HTR-8/SVneo (cell line): ENCODE results near the gene CDH4.
A peak's percentile ranks its signal among the peaks of the same experiment; 100 is the strongest.

ENCODE experiments used
- DNase-seq: peaks from one replicate; pipeline ENCODE4 v3.0.0; 2011; ENCODE audit warnings: low spot score, mixed read lengths; ENCODE audit not compliant: insufficient read length
- FAIRE-seq: peaks from 2 replicates; lab custom pipeline; 2011; peaks lifted over from hg19 to GRCh38; lab: Jason Lieb, UNC

Gene CDH4

DNA sequence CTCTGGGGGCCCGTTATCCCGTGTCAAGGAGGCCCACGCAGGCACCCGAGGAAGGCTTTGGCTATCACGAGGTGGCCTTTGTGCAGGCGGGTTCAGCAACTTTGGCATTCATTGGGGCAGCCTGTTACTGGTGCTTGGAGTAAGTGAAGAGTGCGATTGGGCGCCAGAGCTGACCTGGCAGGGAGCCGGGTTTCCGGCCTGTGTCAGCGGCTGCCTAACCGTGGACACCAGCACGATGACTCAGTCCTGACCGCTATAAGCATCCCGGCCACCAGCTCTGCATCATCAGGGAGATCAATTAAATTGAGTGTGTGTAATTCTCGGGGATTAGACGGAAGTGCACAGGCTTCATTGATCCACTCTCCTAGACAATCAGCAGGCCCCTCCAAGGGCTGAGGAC lies 45.9 kb downstream of the CDH4 start:
- DNase-seq, result peak; percentile 73
- peak; percentile 65 for FAIRE-seq

DNA sequence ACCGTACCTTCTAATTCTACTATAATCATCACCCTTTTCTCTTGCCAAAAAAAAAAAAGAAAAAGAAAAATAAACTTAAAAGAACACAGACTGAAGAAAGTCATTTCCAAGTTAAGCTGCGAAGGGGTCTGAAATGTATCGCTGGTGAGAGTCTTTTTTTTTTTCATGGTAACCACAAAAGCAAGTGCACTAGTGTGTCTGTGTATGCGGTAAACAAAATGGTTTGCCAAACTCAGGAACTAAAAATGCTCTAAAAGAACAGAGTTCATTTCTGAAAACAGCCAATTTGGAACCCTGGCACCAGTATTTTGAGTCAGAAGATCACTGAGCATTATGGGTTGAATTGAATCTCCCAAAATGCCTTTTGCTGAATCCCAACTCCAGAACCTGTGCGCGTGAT lies 46.6 kb downstream of the CDH4 start:
- FAIRE-seq (no peak), DNase-seq (no peak)

DNA sequence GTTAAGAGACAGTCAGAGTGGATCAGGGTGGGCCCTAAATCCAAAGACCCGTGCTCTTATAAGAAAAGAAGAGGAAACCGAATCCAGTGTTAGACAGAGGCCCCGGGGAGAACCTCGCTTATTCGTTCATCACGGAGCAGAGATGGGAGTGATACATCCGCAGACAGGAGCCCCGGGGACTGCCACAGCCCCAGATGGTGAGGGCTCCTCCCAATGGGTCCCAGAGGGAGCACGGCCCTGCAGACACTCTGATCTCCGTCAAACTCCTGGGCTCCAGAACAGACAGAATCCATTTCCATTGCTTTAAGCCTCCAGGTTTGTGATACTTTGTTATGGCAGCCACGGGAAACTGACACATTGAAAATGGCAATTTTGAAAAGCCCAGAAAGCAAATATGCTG lies 47.0 kb downstream of the CDH4 start:
- DNase-seq, result no peak

DNA sequence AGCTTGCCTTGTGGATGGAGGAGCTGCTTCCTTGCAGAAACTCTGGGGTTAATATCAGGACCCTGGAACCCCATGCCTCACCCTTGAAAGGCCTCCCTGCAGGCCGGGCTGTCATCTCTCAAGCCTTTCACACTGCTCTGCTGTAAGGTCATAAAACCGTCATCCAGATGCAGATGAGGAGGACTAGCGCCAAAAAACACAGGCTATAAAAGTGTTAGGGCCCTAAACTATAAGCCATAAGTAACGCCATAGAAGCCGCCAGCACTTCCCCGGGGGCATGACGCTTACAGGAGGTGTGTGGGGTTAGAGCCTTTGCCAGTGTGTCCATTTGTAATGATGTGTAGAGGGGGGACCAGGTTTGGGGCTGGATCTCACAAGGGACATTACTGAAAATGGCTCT lies 47.6 kb downstream of the CDH4 start:
- DNase-seq, result no peak
- peak; percentile 68 for FAIRE-seq

More for the DNA sequence above, 47.0 kb downstream of the CDH4 start:
- FAIRE-seq, result no peak

DNA sequence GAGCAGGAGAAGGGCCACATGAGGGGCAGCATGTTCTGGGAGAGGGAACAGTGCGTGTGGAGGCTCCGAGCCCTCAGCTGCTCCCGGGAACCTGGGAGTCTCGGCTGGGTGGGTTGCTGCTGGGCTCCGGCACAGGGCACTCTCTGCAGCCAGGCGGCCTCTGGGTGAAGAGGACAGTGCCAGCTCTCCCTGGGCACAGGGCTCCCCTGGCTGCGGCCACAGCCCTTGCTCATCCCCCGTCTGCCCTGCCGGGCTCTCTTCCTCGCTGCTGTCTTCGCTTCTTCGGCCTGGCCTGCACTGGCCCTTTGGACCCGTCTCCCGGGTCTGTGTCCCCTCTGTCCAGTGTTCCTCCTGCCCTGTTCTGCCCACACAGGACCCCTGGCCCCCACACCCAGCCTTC lies 48.2 kb downstream of the CDH4 start:
- DNase-seq, result no peak
- FAIRE-seq, result no peak

DNA sequence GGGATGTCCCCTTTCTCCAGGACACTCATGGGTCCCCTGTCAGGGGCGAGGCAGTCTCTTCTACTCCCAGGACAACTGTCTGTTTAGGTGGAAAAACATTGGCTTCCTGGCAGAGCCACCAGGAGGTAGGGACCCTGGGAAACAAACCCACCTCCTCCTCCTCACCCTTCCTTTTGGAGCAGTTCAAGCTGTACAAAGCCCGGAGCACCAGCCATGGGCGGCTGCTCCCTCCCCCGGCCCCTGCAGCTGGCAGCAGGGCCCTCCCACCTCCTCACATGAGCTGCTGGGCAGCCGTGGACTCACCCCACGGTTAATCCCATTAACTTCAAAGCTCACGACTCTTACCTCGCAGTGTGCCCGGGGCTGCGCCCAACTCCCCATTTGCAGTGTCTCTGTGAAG lies 48.6 kb downstream of the CDH4 start:
- no peak for DNase-seq
- FAIRE-seq, result no peak

DNA sequence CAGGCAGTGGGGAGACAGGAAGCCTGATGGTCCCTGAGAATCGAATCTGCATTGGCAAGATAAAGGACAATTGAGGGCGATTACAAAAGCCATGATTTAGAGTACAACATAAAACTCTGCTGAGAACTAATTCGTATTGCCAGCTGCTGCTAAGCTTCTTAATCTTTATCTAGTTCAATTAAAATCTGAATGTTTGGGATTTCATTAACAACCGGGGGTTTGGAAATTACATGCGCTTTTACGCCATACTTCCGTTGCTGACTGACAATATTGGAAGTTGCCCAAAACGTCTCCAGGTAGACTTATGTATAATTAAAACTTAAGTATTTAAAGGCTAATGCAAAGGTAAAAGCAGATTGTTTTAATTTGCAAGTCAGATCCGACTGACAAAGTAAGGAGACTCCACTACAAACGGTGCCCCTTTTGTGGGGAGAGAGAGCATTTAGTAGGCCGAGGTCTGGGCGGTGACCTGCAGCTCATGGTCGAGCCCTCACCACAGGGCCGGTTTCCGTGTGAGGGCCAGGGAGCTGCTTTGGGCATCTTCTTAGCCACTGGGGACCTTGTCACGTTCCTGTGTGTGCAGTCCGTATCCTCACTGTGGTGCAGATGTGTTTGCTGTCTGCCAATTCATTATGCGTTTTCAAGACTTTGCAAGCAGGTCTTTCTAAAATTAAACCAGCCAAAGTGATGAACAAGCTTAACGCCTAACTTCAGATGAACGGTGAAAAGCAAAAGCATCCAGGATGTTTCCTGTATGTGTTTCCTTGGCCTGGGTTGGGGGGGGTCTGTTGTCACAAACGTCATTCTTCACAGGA lies 49.9 kb downstream of the CDH4 start:
- DNase-seq (no peak), FAIRE-seq (peak; percentile 54)

DNA sequence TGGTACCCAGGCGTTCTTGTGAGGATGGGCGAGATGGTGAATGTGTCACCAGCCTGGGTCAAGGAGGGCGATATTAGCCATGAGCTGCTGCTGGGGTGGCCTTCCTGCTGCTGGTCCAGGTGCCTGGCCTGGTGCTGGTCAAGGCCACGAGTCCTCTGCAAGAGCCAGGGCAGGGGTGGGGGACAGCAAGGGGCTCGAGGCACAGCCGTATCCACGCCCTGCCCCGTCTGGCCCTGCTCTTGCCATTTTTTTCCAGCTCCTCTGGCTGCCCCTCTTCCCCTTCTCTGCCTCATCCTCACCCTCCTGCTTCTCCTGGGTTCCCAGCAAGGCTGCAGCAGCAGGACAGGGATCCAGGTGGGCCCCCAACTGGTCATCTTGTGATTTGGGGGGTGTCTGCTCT lies 51.2 kb downstream of the CDH4 start:
- no peak for DNase-seq

DNA sequence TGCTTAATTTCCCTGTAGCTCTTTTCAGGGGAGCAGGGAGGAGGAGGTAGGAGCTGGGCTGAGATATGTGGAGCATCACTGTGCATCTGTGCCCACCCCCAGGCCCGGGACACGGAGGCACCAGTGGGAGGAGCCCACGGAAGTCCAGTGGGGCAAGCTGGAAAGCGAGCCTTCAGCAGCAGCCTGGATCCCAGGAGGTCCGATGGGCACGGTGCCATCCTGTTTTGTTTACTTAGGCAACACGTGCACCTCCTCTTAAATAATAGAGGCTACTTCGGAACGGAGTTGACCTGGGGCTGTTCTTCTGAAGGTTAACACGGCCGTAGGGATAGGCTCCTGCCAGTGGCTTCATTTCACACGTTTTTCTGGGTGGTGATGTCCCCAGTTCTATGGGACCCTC lies 51.6 kb downstream of the CDH4 start:
- FAIRE-seq (no peak), DNase-seq (no peak)

More for the DNA sequence above, 51.2 kb downstream of the CDH4 start:
- FAIRE-seq, result peak; percentile 76

DNA sequence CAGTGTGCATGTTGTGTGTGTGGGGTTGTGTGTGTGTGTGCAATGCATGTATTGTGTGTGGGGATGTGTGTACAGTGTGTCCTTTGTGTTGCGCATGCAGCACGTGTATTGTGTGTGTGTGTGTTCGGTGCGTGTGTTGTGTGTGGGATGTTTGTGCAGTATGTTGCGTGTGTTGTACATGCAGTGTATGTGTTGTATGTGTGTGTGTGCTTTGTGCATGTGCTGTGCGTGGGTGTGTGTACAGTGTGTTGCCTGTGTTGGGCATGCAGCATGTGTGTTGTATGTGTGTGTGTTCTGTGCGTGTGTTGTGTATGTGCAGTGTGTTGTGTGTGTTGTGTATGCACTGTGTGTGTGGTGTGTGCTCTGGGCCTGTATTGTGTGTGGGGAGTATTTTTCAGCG lies 52.7 kb downstream of the CDH4 start:
- DNase-seq (no peak), FAIRE-seq (peak; percentile 100)

DNA sequence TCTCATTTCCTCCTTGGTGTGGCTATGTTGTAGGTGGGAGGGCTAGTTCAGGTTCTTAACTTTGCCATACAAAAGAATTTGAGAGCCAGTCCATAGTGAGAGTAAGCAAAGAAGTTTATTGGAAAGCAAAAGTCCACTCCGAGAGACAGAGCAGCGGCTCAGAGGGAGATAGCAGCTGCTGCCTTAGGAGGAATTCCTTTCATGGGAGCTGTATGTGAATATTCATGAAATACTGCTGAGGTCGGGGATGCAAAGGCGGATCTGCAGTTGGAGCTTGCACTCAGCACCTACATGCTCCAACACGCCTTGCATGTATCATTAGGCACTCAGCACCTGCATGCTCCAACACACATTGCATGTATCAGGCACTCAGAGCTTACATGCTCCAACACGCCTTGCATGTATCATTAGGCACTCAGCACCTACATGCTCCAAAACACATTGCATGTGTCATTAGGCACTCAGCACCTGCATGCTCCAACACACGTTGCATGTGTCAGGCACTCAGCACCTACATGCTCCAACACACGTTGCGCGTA lies 54.9 kb downstream of the CDH4 start:
- FAIRE-seq (peak; percentile 95), DNase-seq (no peak)

DNA sequence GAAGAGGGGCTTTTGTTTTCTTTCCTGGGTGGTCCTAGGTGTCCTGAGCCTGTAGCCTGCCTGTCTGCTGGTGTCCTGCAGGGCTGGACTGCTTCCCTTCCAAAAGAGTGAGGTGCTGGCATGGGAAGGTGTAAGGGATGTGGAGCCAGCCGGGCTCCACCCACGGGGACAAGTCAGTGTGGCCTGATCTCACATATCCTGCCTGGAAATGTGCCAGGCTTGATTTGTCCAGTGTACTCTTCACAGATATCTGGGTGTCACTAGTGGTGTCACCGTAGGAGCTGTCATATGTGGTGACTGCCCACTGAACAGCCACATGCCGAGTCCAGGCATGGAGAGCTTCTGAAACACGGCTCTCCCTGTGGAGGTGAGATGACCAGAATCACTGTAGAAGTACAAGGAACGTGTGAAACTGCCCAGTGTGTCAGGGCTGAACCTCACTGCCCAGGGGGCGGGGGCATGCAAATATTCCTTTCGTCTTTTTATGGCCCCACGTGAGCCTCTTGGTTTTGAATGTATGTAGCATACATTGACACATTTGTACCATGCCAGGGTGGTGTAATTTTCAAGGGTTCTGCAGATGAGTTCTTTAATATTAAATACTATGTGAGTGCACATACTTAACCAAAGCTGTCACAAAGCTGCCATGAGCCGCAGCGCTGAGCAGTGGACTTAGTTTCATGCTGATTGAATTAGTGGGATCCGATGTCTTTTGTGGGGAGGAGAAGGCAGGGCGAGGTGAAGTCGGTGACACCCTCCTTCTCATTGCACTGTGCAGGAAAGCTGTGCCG lies 55.8 kb downstream of the CDH4 start:
- DNase-seq, result no peak
- FAIRE-seq, result peak; percentile 92

DNA sequence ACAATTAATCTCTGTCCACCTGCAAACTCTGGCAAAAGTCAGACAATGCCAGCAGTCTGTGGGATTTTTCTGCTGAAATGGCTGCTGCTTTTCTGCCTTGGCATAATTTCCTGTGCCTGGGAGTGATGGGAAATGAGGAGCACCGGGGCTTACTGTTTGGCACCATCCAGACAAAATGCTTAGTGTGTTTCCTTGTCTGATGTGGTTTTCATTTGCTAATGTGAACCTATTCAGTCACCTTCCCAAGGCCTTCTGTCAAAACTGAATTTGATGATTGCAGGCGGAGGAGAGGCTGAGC lies 56.4 kb downstream of the CDH4 start:
- FAIRE-seq, result peak; percentile 68
- DNase-seq, result no peak

DNA sequence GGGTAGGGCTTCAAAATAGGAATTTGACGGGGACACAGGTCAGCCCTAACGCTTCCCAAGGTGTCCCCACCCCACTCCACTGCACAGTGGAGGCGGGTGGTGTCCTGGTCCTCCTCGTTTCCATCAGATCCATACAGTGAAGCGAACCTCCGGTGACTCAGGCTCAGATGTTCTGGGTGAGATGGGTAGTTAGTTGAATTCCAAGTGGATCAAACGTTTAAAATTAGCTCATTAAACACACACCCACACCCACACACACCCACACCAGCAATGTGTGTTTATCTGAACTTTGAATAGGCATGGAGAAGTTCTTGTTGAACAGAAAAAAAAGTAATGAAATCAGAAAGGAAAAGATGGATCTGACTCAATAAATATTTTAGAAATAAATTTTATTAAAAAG lies 58.9 kb downstream of the CDH4 start:
- DNase-seq (no peak), FAIRE-seq (no peak)

DNA sequence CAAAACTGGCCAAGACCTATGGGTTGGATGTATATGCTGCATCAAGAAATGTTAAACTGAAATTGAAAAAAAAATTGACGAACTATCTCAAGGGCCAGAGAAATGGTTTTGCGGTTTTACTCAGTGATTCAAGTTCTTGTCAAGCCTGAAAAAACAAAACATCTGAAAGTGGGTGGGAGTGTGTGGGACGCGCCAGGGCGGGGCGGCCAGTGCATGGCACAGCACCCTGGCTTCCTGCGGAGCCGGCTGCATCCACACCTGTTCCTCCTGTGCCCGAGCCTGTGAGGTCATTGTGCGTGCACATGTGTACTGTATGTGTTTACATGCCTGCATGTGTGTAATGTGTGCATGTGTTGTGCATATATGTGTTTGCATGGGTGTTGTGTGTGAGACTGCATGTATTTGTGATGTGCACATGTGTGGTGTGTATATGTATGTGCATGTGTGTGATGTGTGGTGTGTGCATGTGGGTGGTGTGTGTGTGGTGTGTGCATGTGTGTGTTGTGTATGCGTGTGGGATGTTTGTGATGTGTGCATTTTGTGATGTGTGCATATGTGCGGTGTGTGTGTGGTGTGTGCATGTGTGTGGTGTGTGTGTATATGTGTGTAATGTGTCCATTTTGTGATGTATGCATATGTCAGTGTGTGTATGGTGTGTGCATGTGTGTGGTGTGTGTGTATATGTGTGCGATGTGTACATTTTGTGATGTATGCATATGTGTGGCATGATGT lies 59.8 kb downstream of the CDH4 start:
- DNase-seq, result no peak
- FAIRE-seq, result peak; percentile 100

DNA sequence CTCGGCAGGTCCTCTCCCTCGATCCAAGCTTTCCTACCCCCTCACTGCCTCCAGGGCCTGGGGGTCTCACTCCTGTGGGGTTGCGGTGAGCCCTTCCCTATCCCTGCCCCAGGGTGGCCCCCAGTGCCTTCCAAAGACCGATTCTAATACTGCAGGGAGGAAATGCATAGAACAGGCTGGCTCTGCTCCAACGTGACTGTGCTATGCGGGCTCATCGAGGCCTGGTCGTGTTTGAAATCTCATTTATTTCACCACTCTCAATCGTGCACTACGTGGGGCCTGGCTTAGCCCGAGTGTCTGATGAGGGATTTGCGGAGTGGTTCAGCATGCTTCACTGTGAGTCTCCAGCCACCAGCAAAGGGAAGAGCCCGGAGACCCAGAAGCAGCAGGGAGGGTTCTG lies 60.9 kb downstream of the CDH4 start:
- DNase-seq, result no peak
- no peak for FAIRE-seq

DNA sequence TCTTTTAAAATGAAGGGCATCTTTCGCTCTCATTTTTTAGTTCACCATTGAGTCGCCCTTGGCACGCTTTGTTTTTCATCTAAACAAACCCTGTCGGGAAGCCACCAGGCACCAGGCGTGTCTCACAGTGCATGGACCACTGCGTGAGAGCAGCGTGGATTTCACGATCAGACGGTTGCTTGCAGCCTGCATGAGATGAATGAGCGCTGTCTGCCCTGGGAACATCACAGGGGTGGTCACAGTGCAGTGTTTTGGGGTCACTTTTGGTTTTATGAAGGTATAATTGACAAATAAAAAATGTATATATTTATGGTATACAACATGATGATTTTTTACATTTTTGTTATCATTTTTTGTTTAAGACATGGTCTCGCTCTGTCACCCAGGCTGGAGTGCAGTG lies 61.3 kb downstream of the CDH4 start:
- DNase-seq (no peak), FAIRE-seq (no peak)

DNA sequence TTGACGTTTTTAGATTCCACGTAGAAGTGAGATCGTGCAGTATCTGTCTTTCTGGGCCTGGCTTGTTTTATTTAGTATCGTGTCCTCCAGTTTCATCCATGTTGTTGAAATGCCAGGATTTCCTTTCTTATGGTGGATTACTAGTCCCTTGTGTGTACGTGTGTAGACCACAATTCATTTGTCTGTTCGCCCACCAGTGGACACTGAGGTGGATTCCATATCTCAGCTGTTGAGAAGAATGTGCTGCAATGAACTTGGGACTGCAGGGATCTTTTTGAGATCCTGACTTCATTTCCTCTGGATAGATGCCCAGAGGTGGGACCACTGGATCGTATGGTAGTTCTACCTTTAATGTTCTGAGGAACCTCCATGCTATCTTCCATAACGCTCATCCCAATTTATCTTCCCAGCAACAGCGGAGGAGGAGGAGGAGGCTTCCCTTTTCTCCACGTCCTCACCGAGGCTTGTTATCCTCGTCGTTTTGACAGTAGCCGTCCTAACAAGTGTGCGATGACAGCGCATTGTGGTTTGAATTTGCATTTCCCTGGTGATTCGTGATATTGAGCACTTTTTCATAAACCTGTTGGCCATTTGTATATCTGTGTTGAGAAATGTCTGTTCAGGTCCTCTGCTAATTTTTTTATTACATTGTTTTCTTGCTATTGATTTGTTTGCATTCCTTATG lies 62.4 kb downstream of the CDH4 start:
- DNase-seq (no peak), FAIRE-seq (peak; percentile 60)

DNA sequence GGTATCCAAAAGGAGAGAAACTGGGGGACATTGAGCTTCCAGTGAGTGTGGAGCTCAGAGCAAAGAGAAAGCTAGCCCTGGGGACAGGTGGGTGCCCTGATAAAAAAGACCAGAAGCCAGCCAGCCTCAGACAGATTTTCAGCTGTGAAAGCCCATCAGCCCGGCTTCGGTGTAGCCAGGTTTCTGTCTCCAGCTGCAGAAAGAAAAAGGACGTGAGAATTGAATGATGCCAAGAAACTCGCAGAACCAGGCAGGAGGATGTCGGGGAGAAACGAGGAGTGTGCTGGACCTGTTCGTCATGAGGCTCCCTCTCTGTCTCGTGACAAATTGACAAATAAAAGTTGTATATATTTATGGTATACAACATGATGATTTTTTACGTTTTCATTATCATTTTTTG lies 63.3 kb downstream of the CDH4 start:
- no peak for DNase-seq
- FAIRE-seq, result no peak

DNA sequence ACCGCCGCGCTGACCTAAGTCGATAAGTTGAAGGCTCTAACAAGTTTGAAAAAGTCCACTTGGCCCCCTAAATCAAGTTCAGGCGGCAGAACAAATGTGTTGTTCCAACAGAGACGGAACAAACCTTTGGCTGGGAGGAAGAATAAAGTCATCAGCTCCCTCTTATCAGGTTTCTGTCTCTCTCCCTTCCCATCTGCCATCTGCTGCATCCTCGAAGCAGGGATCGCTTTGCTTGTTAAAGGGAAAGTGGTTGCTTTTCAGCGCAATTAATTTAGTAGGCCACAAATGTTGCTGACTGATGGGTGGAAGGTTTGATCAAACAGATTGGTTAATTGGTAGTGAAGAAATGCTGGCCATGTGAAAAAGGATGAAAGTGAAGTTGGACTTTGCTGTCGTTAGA lies 64.3 kb downstream of the CDH4 start:
- DNase-seq, result no peak
- peak; percentile 31 for FAIRE-seq
